Activated CD8-positive, alpha-beta memory T cell treated with anti-CD3 and anti-CD28 coated beads, Interleukin-2, amount 50 U/mL, for 24 hours (primary cell): ENCODE data around the gene ZSWIM6.

Experiments
- DNase-seq: peaks from one replicate; pipeline ENCODE4 v3.0.0-alpha.2; 2020; ENCODE audit errors: extremely low read depth

The ZSWIM6 gene

DNA sequence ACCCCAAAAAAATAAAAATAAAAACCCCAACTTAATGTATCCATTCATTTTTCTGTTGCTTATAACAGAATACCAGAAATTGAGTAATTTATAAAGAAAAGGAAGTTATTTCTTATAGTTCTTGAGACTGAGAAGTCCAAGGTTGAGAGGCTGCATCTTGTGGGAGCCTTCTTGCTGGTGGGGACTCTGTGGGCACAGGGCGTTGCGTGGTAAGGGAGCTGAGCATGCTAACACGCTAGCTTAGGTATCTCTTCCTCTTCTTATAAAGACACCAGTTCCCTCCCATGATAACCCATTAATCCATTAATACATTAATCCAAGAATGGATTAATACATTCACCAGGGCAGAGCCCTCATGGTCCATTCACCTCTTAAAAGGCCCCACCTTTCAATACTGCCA lies 150.9 kb downstream of the ZSWIM6 start:
- DNase-seq: no peak

- no peak for DNase-seq
Measured at GRCh38 chr5:61486476-61486875, 154.4 kb downstream of the ZSWIM6 start.

DNA sequence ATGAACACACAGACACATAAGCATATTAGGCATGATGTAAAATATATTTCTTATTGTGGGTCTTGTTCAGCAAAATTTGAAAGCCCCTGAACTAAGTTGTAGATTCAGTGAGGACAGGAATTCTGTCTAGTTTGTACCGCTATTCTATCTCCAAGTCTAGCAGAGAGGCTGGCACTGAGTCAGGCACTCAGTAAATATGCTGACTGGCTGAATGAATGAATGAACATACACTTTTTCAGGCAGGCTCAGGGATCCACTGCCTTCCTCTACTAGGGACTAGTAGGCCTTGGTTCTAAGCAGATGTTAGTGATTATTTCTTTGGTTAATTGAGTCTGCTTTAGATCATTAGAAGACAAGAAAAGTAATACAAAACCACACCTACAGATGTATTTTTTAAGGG lies 157.5 kb downstream of the ZSWIM6 start:
- DNase-seq: no peak

- no peak for DNase-seq
Measured at GRCh38 chr5:61491861-61492260, 159.8 kb downstream of the ZSWIM6 start.

DNA sequence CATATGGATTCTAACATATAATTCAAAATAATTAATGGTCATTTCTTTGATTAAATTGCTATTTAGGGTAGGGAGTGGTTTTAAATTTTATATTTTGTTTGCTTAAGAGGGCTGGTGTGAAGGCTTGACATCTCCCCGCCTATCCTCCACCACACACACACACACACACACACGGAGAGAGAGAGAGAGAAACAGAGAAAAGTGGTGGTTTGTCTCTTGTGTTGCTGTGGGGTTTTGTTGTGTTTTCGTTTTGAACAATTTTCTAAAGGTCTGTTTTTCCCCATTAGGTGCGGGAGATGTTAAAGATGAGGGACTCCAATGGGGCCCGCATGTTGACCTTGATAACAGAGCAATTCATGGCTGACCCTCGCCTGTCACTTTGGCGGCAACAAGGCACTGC lies 161.9 kb downstream of the ZSWIM6 start:
- no peak for DNase-seq

GRCh38 chr5:61496446-61496845 lies 164.4 kb downstream of the ZSWIM6 start:
- no peak for DNase-seq

- no peak for DNase-seq
Measured at GRCh38 chr5:61496860-61497259, 164.8 kb downstream of the ZSWIM6 start.

DNA sequence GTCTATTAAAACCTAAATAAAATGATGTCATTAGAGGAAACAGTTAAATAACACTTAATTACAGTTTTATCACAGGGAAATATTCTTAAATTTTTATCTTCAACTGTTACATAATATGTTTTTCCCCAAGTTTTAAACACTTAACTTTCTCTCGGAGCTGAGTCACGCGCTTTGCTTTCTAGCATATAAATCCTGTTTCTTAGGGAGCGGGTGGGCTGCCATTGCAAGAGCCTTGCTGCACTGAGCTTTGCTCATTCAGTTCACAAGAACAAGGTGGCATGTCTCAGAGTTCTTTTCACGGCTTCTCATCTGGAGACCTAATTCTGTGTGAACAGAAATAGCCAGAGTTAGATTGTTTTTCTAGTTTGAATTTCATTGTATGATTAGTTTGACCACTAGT lies 166.1 kb downstream of the ZSWIM6 start:
- DNase-seq: no peak

DNA sequence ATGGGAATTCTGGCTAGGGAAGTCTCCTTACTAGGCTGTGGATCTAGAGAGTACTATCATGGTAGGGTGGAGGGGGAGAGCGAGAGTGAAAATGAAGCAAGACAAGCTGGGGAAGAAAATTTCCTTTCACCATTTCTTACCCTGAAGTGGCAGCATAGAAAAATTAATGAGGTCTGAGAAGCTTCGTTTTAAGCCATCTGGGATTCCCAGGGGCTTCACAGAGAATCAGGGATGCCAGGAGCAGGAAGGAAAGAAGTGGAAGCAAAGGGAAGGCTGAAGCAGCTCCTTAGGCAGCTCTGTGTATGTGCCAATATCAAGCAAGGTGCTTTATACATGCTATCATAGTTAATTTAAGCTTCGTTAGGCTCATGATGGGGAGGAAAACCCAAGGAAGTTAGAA lies 169.9 kb downstream of the ZSWIM6 start:
- no peak for DNase-seq

GRCh38 chr5:61504143-61504770 lies 172.2 kb downstream of the ZSWIM6 start:
- DNase-seq: no peak

DNA sequence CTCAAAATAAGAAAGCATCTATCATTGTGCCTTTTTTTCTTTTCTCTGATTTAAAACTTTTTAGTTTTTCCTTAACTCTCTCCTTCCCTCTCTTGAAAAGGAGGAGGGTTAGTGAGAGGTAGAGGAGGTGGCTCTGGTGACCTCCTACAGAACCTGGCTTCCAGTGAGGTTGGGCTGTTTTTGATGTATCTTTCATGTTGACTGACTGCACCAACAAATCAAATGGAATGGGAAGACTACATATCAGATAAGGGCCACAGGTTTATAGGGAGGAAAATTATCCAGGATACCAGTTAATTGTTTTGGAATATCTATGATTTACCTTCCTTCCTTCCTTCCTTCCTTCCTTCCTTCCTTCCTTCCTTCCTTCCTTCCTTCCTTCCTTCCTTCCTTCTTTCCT lies 173.2 kb downstream of the ZSWIM6 start:
- no peak for DNase-seq

DNA sequence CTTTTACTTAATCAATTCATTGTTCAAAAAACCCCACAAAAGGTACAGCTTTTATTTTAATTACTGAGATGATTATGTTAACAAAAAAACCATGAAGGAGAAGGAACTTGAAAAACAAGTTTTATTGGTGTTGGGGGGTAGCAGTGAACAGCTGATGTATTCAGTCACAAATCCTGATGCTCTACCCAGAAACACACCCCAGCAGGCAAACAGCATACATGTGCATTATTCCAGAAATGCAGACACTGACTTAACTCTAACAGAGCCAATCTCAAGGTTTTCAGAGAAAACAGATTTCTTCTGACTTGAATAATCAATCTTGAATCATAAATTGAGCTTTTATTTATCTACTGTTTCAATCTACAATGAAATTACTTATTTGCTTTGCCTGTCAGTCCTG lies 175.2 kb downstream of the ZSWIM6 start:
- no peak for DNase-seq

DNA sequence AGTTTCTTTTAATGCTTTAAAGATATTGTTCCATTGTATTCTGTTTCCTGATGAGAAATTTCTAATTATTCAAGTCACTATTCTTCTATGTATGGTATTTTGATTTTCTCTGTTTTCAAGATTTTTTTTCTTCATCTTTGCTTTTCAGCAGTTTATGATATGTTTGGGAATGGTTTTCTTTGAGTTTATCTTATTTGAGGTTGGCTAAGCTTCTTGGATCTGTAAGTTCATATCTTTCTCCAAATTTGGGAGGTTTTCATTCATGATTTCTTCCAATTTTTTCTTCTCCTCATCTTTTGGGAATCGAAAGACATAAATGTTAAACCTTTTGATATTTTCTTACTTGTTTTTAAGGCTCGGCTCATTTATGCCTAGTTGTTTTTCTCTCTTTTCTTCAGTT lies 184.9 kb downstream of the ZSWIM6 start:
- no peak for DNase-seq

DNA sequence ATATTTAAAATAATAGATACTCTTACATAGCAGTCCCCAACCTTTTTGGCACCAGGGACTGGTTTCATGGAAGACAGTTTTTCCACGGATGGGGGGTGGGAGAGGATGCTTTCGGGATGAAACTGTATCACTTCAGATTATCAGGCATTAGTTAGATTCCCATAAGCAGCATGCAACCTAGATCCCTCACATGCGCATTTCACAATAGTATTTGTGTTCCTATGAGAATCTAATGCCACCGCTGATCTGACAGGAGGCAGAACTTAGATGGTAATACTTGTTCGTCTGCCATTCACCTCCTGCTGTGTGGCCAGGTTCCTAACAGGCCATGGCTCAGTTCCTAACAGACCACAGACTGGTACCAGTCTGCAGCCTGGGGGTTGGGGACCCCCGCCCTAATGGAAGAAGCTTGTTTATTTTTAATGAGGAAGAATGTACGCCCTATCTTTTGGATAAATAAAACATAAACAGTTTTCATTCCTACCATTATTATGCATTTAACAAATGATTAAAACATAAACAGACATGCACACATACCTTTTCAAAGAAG lies 187.7 kb downstream of the ZSWIM6 start:
- no peak for DNase-seq

GRCh38 chr5:61523073-61523472 lies 191.0 kb downstream of the ZSWIM6 start:
- no peak for DNase-seq

- no peak for DNase-seq
Measured at GRCh38 chr5:61523997-61524396, 191.9 kb downstream of the ZSWIM6 start.

DNA sequence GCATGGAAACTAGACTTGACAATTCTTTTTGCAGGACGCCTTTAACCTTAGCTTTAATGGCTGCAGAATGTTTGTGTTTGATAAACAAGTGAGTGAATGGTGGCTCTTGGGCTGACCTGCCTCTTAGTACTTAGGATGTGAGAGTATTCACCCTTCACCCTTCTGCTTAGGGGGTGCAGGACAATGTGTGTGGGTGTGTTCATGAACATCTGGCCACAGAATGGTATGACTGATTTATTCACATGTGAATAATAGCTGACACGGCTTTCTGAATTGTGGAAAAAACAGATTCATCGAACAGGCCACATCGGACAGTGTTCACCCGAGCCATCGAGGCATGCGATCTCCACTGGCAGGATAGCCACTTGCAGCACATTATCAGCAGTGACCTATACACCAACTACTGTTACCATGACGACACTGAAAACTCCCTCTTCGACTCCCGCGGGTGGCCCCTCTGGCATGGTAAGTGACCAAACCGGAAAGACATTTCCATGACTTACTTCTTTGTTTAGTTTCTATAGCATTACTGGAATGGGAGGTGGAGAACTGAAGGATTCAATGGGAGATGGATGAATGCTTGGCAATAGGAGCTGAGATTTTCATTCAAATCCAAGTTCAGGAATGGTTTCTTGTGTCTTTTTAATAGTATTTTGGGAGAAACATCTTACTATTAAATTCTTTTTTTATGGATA lies 193.6 kb downstream of the ZSWIM6 start:
- no peak for DNase-seq

GRCh38 chr5:61526207-61526519 lies 194.1 kb downstream of the ZSWIM6 start:
- DNase-seq: no peak

DNA sequence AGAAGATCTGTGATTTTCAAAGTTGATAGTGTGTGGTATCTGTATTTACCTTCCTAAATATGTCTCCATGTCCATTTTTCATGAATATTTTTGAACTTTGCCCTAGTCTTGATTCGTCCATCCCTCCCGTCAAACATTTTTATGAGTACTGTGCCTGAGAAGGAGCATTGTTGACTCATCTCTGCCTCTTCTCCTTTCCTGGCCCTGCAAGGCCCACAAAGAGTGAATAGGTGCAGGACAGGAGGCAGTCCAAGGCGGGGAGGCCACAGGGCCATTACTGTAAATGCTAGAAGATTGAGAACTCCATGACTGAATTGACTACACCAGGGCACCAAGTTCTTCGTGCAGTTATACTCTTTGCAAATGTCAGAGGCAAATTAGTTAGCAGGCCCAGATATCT lies 200.9 kb downstream of the ZSWIM6 start:
- DNase-seq: no peak

- DNase-seq: no peak
Measured at GRCh38 chr5:61534481-61535267, 202.6 kb downstream of the ZSWIM6 start.

GRCh38 chr5:61535828-61536227 lies 203.8 kb downstream of the ZSWIM6 start:
- DNase-seq: no peak

DNA sequence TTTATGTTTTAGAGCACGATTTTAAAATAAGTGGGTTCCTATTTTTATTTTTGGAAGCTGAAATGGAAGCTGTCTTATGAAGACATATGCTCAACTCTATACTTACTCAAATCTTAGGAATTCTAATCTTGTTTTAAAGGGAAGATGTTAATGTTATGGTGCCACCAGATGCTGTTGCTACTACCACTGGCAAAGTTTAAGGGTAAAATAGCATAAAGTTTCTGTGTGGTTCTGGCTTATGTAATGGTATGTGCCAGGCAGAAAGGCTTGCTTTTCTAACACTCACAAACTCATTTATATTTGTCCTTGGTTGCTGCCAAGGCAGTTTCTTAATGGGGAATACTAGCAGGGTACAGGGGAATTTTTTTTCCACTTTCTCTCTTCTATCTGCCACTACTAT lies 204.9 kb downstream of the ZSWIM6 start:
- DNase-seq: no peak
